GM12891 (cell line): ENCODE results near the gene UNC13B.
"Not testable (repeated sequence)": the region's sequence is repeated elsewhere in the genome, so short reads cannot be mapped to it uniquely, and the experiment has no call there.

ENCODE experiments used
- DNase-seq: peaks from one replicate; pipeline ENCODE4 v3.0.0; 2011; ENCODE audit warnings: low spot score; ENCODE audit not compliant: insufficient read length
- FAIRE-seq: peaks from 2 replicates; lab custom pipeline; 2011; peaks lifted over from hg19 to GRCh38; lab: Jason Lieb, UNC
- PAX5 ChIP-seq: IDR thresholded peaks from 2 replicates; pipeline ENCODE4 v1.6.1; 2011; ENCODE audit warnings: low read length, moderate library complexity, mild to moderate bottlenecking; ENCODE audit not compliant: insufficient read depth, severe bottlenecking
- POLR2A ChIP-seq: IDR thresholded peaks from 2 replicates; pipeline ENCODE4 v1.6.1; 2011; ENCODE audit warnings: low read depth, low read length, control low read depth
- POLR2AphosphoS5 ChIP-seq: IDR thresholded peaks from 2 replicates; pipeline ENCODE4 v1.6.1; 2011; ENCODE audit warnings: low read depth, low read length, control low read depth
- POU2F2 ChIP-seq: IDR thresholded peaks from 2 replicates; pipeline ENCODE4 v1.6.1; 2011; ENCODE audit warnings: low read depth, mild to moderate bottlenecking, control low read depth, low read length, moderate library complexity
- SPI1 ChIP-seq: IDR thresholded peaks from 2 replicates; pipeline ENCODE4 v1.6.1; 2011; ENCODE audit warnings: low read depth, low read length, control low read depth
- TAF1 ChIP-seq: IDR thresholded peaks from 2 replicates; pipeline ENCODE4 v1.6.1; 2011; ENCODE audit warnings: low read depth, low read length, control low read depth

Gene UNC13B

DNA sequence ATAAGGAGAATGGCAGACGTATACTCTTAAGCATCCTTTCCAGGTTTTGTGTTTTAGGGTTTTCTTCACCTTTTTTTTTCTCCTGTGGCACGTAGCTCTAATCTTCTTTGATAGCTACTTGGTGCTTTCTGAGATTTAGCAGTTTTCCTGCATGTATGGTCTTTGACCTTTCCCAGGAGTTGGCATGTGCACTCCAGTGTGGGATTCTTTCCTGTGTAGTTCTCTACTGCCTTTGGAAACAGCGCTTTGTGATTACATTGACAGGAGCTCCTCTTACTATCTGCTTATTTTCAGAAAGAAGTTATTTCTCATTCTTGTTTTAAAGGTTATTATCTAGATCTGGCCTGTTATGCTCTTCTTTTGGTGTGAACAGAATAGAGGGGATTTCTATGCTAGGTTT is 65.5 kb downstream of the UNC13B start:
- TF ChIP-seq PAX5 (no peak), SPI1 (no peak), POLR2A (no peak), TAF1 (no peak), POLR2AphosphoS5 (no peak), POU2F2 (no peak)
- FAIRE-seq = no peak
- no peak for DNase-seq

DNA sequence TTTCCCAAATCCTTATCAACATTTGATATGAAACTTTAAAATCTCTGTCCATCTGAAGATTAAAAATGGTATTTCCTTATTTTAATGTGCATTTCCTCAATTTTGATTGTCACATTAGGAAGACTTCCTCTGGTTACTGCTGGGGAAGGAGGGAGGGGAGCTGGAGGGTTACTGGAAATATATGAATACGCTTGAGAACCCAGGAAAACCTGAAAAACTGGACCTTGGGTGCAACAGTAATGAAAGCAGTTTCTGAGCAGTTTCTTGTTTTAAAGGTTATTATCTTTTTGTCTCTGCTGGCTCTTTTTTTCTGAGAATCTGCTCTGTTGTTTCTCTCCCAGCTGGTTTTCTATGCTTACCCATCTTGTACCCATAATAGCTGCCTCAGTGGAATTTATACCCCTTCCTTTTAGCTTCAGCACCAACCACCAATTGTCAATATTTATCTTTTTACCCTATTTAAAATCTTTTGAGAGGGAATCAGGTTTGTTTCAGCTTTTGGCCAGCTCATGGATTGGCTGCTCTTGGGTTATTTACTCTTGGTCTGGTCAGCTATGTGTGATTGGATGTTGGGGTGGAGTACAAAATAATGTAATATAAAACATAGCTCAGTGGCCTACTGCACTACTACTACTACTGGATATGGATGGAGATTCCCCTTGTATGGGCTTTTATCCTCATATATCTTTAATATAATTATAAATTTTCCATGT is 67.4 kb downstream of the UNC13B start:
- TF ChIP-seq PAX5 (no peak), POLR2AphosphoS5 (no peak), SPI1 (no peak), POU2F2 (no peak), POLR2A (no peak), TAF1 (no peak)
- FAIRE-seq = no peak
- no peak for DNase-seq

DNA sequence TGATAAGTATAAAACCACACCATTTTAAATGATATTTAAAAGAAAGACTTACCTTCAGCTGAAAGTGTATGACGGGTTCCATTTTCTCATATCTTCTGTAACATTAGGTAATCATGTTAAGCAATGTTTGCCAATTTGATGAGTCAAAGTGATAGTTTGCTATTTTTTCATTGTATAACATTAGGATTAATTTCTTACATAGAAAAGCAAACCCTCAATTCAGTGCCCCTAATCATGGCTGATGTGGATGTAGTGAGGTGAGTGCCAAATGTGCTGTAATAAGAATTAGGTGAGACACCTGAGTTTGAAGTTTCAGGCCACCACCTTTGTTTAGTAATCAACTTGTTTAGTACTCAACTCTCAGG is 68.0 kb downstream of the UNC13B start:
- no peak for FAIRE-seq
- TF ChIP-seq TAF1 (no peak), POU2F2 (no peak), POLR2A (no peak), SPI1 (no peak), POLR2AphosphoS5 (no peak), PAX5 (no peak)
- no peak for DNase-seq

DNA sequence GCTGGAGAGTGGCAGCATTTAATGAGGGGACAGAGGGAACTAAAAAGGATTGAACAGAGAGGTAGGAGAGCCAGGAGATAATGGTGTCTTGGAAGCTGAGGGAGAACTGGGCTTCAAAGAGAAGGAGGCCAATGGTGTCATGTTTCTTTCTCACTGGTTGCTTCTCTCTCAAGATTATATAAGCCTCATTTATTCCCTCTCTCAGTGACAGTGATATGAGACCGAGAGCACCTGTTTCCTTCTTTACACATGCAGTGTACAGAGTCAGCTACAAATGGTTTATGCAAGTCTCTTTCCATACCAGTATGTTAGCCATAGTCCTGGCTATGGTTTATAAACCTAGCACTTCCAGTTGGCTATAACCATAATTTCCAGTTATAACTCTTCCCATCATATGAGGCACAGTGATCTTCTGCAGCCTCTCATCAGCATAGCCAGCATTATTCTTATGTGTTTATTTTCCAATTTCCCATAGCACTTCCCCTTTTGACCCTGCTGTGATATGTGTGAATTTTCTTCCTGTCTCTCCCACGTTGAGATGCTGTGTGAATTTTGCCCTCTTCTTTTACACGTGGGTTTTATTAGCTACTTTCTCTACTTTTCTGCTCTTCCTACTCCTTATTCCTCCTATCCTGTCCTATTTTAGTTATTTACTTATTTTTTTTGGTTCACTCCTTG is 71.2 kb downstream of the UNC13B start:
- TF ChIP-seq POLR2A (no peak), POLR2AphosphoS5 (no peak), TAF1 (no peak), PAX5 (no peak), POU2F2 (no peak), SPI1 (no peak)
- FAIRE-seq (no peak), DNase-seq (no peak)

DNA sequence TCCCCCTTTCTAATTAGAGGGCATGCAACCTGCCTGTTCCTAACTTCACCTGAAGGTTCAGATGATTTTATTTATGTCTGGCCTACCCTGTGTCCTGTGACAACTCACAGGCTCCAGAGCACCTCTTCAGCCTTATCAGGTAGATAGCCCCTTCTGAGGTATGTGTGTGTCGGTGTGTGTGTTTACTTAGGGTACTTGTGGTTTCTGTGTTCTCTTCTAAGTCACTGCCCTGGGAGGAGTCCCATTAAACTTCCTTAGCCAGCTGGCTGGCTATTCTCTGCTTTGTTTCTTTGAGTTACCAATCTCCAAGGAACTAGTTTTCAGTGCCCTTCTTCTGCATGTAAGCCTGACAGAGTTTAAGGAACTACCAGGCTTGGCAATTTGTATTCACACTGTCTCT is 74.9 kb downstream of the UNC13B start:
- FAIRE-seq = no peak
- TF ChIP-seq TAF1 (no peak), POLR2AphosphoS5 (no peak), POLR2A (no peak), SPI1 (no peak), PAX5 (no peak), POU2F2 (no peak)
- no peak for DNase-seq

DNA sequence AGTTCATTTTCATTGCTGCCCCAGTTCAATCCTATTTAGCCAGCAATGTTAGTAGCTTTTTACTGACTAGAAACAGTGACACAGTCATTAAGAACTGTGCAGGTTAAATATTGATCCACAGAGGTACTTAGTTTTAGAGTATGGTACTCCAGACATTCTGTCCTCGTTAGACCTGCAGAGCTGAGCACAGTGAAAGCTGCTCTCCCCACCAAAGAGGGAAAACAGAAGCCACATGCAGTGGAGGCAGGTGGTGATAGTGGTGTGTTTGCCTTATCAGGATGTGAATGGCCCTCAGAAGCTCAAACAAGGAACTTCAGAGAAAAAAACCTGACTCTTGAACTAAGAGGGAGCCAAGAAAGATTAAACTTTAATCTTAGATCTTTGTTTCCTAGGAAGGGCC is 75.5 kb downstream of the UNC13B start:
- no peak for DNase-seq
- no peak for FAIRE-seq
- TF ChIP-seq POLR2AphosphoS5 = no peak
- no peak for TF ChIP-seq POLR2A
- TF ChIP-seq PAX5 = no peak
- TF ChIP-seq POU2F2 = no peak
- TF ChIP-seq TAF1 = no peak
- TF ChIP-seq SPI1 = no peak

DNA sequence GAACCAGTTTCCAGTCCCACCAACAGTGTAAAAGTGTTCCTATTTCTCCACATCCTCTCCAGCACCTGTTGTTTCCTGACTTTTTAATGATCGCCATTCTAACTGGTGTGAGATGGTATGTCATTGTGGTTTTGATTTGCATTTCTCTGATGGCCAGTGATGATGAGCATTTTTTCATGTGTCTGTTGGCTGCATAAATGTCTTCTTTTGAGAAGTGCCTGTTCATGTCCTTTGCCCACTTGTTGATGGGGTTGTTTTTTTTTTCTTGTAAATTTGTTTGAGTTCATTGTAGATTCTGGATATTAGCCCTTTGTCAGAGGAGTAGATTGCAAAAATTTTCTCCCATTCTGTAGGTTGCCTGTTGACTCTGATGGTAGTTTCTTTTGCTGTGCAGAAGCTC is 84.1 kb downstream of the UNC13B start:
- not testable (repeated sequence) for FAIRE-seq, DNase-seq

DNA sequence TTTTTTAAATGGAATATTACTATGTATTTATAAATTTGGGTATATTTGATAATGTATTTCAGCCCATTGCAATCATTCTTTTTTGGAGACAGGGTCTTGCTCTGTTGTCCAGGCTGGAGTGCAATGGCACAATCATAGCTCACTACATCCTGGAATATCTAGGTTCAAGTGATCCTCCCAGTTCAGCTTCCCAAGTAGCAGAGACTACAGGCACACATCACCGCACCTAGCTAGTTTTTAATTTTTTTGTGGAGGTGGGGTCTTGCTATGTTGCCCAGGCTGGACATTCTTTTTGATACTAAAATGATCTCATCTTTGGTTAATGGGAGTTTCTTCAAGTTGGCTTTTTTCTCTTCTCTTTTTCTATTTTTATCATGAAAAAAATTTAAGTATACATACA is 91.3 kb downstream of the UNC13B start:
- FAIRE-seq (no peak), DNase-seq (no peak)
- no peak for TF ChIP-seq SPI1

DNA sequence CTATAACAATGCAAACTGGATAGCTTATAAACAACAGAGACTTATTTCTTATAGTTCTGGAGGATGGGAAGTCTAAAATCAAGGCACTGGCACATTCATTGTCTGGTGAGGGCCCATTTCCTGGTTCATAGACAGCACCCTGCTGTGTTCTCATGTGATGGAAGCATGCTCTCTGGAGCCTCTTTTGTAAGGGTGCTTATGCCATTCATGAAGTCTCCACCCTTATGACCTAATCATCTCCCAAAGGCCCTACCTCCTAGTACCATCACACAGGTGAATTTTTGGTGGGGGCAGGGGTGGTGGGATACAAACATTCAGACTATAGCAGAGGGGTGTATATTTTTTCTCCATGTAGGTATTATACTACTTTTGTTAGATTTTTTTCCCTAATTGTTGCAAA is 92.4 kb downstream of the UNC13B start:
- DNase-seq (no peak), FAIRE-seq (no peak)
- TF ChIP-seq PAX5 = no peak
- no peak for TF ChIP-seq TAF1
- no peak for TF ChIP-seq POU2F2
- TF ChIP-seq POLR2A = no peak

DNA sequence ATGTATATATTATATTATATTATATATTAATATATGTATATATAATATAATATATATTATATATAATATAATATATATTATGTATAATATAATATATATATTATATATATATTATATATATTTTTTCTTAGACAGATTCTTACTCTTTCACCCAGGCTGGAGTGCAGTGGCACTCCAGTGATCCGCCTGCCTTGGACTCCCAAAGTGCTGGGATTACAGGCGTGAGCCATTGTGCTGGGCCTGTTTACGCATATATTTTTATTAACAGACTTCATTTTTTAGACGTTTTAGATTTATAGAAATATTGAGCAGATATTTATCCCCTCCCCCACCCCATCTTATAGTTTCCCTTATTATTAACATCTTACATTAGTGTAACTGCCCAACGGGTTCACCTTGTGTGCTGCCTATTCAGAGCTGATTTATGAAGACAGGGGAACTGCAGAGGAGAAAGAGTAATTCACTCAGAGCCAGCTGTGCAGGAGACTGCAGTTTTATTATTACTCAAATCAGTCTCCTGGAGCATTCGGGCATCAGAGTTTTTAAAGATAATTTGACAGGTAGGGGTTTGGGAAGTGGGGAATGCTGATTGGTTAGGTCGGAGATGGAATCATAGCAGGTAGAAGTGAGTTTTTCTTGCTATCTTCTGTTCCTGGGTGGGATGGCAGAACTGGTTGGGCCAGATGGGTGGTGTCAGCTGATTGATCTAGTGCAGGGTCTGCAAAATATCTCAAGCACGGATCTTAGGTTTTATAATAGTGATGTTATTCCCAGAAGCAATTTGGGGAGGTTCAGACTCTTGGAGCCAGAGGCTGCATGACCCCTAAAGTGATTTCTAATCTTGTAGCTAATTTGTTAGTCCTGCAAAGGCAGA is 93.4 kb downstream of the UNC13B start:
- TF ChIP-seq POLR2AphosphoS5 (no peak), POLR2A (no peak), PAX5 (no peak)
- FAIRE-seq (no peak), DNase-seq (no peak)
